Eye (tissue), 1 donor: Measurements from ENCODE around the gene RYR3.

Experiments
- DNase-seq: peaks from one replicate; pipeline ENCODE4 v3.0.0-alpha.2; 2015

Gene RYR3

GRCh38 chr15:33392453-33392852 is 81.7 kb downstream of the RYR3 start:
- no peak for DNase-seq

GRCh38 chr15:33393546-33393945 is 82.8 kb downstream of the RYR3 start:
- no peak for DNase-seq

- no peak for DNase-seq
Measured at GRCh38 chr15:33395321-33395720, 84.6 kb downstream of the RYR3 start.

GRCh38 chr15:33395846-33396245 is 85.1 kb downstream of the RYR3 start:
- no peak for DNase-seq

DNA sequence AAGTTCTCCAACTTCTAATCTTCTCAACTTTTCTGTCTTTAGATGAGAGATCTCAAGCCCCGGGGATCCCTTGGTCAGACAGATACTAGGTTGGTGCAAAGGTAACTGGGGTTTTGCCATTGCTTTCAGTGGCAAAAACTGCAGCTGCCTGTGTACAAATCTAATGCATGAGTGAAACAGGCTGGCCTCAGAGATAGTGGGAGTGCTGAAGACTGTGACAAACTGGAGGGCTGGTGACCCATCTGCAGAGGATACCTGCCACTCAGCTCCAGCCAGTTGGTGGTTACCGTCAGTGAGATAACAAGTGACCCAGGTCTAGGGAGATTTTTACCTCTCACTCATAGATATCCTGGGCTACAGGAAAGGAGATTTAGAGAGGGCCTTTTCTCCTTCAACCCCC is 85.7 kb downstream of the RYR3 start:
- no peak for DNase-seq

- no peak for DNase-seq
Measured at GRCh38 chr15:33398555-33398954, 87.8 kb downstream of the RYR3 start.

DNA sequence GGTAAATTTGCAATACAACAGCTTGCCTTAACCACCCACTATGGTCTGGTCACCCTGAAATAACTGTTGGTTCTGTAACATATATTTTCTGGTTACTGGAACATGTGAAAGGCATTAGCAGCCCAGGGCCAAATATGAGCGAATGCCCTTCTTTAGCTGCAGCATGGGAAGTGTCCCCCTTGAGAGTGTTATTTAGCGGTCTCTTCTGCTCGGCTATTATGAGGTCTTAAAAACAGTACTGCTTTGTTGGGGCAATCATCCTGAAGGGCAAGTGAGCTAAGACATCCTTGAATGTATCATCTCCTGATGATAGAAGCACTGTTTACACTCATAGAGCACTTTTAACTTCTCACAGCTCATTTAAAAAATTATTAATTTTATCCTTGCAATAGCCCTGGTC is 90.2 kb downstream of the RYR3 start:
- peak; percentile 7 for DNase-seq

DNA sequence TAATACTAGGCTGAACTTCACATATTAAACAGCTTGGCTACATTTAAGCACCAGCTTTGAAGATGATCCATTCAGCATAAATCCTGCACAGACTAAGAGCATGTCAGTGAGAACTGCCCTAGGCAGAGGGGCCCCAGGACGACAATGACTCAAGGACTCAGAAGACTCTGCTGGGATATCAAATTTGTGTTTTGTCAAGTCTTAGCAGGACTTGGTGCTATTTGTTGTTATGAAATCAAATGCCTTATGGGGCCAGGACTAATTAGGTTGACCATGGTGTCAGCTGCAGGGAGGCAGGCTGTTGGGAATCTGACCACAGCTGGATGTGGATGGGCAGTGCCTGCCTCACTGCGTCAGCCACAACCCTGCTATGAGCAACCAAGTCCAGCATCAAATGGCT is 91.8 kb downstream of the RYR3 start:
- DNase-seq: peak; percentile 22

DNA sequence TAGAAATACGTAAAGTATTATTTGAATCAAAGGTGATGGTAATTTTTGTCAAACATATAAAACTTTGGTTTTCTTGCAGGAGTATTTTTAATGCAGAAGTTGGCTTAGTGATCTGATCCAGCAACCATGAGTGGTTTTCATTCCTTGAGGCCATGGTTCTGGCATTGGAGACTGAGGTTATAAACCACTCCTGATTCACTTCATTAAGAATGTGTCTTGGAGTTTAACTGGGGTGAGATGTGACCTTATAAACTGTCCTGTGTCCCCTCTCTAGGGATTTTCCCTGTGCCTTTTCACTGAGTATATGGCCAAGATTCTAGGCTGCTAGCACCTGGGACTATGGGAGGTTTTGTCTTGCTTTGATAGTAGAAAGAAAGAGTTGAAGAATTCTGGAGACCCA is 94.3 kb downstream of the RYR3 start:
- DNase-seq: no peak

DNA sequence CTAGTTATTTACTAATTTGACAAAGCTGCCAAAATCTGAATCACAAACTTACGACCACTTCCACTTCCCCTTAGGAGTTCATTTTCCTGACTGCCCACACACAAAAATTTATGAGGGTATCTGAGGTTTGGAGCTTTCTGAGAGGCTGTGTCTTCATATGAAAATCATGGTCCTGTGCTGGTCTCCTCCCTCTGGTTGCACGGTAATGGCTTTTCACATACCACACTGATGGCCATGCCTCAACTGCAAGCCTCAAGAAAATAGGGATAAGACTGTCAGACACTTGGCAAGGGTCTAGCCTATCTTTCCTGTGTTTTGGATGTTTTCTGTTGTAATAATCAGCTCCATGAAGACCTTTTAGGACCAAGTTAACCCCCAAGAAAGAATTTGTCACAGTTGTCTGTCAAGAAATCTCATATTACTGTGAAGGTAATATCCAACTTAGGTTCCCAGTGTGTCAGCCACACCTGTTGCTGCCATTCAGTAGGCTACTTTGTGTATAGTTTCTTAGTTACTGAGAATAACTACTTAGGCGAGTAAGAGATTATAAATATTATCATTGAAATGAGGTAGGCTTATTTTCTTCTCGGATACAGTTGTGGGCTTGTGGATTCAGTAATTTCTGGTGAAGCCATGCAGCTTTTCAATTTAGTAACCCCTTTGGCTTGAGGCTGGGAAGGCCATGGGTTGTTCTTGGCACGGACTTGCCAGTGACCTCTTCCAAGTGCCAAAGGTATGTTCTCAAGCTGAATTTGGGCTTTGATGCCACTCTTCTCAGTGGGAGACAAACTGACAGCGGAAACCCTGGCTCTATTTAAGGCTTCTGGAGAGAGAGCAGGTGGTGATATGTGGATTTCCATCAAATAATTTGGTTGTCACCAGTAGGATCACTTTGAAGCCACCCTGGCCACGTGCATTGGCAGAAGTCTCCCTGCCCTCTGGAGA is 101.1 kb downstream of the RYR3 start:
- DNase-seq: no peak

- DNase-seq: no peak
Measured at GRCh38 chr15:33419701-33420100, 108.9 kb downstream of the RYR3 start.

GRCh38 chr15:33424025-33424424 is 113.3 kb downstream of the RYR3 start:
- DNase-seq: no peak

- DNase-seq: no peak
Measured at GRCh38 chr15:33425142-33425541, 114.4 kb downstream of the RYR3 start.

GRCh38 chr15:33430577-33430976 is 119.8 kb downstream of the RYR3 start:
- no peak for DNase-seq

- DNase-seq: no peak
Measured at GRCh38 chr15:33433821-33434220, 123.1 kb downstream of the RYR3 start.

DNA sequence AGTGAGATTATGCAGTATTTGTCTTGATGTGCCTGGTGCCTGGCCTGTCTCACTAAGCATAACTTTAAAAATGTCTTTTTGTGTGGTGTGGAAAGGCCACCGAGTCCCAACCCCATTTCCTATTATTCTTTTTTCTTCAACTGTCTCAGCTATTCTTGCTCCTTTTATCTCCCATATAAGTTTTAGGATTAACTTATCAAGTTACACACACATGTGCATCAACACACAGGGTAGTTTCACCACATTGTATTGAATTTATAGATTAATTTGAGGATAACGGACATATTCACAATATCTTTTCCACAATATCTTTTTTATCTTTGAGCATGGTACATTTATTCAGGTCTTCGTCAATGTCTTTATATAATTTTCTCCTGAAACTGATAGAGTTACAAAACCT is 127.6 kb downstream of the RYR3 start:
- DNase-seq: no peak

GRCh38 chr15:33440900-33441299 is 130.1 kb downstream of the RYR3 start:
- DNase-seq: no peak

GRCh38 chr15:33442449-33442848 is 131.7 kb downstream of the RYR3 start:
- DNase-seq: no peak

- no peak for DNase-seq
Measured at GRCh38 chr15:33443708-33444107, 132.9 kb downstream of the RYR3 start.

GRCh38 chr15:33445984-33446383 is 135.2 kb downstream of the RYR3 start:
- DNase-seq: no peak

DNA sequence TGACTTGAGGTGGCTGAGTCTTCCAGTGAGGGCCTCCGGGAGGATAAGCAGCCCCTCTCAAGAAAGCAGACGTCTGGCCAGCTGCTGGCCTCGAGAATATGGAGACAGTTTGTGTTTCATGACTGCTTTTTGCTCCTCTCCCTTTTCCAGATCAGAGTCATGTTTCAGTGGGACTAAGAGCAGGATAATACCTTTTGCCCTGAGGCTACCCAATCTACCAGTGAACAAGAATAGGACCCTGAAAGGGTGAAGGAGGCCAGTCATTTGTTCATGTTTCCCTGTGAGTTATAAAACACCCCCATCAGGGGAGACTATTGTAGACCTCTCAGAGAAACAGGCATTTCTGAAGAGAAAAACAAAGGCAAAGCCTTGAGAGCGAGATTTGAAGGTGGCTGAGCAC is 137.4 kb downstream of the RYR3 start:
- DNase-seq: no peak

DNA sequence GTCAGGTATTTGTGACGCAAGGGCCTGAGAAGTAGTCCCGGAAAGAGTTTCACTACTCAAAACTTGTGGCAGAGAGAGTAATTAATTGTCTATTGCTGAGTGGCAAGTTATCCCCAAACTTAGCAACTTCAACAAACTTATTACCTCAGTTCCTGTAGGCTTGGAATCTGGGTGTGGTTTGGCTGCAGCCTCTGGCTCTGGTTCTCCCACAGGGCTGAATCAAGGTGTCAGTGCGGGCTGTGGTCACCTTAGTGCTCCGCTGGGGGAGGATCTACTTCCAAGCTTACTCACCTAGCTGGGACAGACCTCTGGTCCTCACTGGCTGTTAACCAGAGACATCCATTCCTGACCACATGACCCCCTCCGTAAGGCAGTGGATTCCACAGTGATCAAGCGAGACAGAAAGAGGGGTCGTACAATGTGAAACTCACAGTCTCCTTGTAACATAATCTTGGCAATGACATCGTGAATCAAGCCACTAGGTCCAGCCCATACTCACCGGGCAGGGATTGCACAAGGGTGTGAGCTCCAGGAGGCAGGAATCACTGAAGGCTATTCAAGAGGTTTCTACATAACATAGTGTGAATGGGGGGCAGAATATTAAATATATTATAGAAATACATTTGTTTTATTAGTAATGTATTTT is 138.3 kb downstream of the RYR3 start:
- no peak for DNase-seq

- DNase-seq: no peak
Measured at GRCh38 chr15:33449810-33450209, 139.0 kb downstream of the RYR3 start.

- DNase-seq: no peak
Measured at GRCh38 chr15:33451385-33451784, 140.6 kb downstream of the RYR3 start.
